ENCODE results near the gene LRP2.

The LRP2 gene

DNA sequence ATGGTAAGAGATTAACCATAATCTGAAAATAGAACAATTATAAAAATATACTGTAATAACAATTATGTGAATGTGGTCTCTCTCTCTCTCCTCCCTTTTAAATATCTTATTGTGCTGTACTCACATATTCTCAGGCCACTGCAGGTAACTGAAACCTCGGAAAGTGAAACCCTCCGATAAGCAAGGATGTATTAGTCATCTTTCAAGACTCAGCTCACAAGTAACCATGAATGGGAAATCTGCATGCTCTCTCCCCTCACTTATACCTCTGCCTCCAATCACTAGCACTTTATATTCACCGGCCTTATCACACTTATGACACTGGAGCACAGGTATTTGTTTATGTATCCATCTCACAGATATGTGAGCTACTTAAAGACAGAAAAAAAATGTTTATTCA lies 139.7 kb downstream of the LRP2 start:
- no peaks in the 10 kb centered on the region for H3K36me3 Mint-ChIP-seq
- H3K4me3 Mint-ChIP-seq = no peak overlapping the region
- no peaks in the 10 kb centered on the region for H3K27me3 Mint-ChIP-seq
- H3K27ac Mint-ChIP-seq = no peak overlapping the region
- DNase-seq (no peak), ATAC-seq (replicated peaks) (no peak)
- no peaks in the 10 kb centered on the region for H3K9me3 Mint-ChIP-seq
- no peaks in the 10 kb centered on the region for H3K4me1 Mint-ChIP-seq

DNA sequence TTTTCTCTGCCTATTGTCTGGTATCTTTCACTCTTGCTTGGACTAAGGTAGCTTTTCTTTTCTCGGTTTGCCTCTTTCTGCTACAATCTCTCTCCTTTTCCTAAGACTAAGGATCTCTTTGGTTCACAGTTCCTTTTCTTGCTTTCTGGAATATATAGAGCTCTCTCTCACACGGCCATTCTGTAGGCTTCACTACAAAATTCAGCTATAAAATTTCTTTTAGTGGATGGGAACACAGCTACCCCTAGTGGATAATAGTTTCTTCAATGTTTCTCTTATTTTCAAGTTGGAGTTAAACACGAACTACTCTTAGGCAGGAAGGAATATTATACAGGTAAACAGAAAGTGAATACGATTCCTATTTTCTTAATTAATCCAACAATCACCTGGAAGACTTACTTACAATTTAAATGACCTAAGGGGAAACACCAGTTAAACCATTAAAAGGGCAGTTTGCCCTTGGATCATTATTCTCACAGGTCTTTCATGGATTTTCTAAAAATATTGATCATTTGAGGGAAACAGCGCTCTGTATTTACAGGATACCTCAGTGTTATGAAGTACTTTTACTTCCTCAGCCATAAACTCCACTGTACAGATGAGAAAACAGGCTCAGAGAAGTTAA lies 140.5 kb downstream of the LRP2 start:
- no peak for ATAC-seq (replicated peaks)
- Mint-ChIP-seq H3K36me3 (no peaks in the 10 kb centered on the region), H3K27me3 (no peaks in the 10 kb centered on the region), H3K4me1 (no peaks in the 10 kb centered on the region), H3K27ac (no peak overlapping the region), H3K9me3 (no peaks in the 10 kb centered on the region), H3K4me3 (no peak overlapping the region)
- DNase-seq = no peak

DNA sequence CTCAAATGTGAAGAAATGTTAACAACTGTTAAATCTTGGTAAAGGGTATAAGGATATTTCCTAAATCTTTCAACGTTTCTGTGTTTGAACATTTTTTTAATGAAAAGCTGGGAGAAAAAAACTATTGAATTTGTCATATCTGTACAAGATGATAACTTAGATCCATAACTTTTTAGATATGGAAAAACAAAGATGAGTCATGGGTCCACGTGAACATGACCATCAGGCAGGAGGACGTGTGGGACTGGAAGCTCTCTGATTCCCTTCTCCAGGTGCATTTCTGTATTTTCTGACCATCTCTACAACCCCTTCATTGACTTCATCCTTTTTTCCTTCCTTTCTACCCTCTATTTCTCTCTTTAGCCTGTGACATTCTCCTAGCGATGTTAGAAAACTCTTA lies 151.4 kb downstream of the LRP2 start:
- DNase-seq (no peak), ATAC-seq (replicated peaks) (no peak)
- Mint-ChIP-seq H3K4me1 (no peaks in the 10 kb centered on the region), H3K36me3 (no peaks in the 10 kb centered on the region), H3K9me3 (no peaks in the 10 kb centered on the region), H3K27ac (no peak overlapping the region), H3K4me3 (no peak overlapping the region), H3K27me3 (peaks cover 0 to 5% of the 10 kb centered on the region in 2 donors)

DNA sequence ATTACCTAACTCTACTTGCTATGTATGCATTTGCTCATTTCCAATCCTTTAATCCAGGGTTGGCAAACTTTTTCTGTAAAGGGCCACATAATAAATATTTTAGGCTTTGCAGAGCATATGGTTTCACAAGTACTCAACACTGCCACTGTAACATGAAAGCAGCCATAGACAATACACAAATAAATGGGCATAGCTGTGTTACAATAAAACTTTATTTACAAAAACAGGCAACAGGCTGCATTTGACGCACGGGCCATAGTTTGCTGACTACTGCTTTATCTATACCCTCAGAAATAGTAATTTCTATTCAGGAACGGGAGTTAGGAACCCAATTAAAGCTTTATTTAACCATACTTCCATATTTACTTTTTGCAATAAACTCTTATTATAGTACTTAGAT lies 154.3 kb downstream of the LRP2 start:
- DNase-seq = no peak
- Mint-ChIP-seq H3K27me3 (peaks cover under 1 to 5% of the 10 kb centered on the region in 2 donors), H3K4me1 (no peaks in the 10 kb centered on the region), H3K4me3 (no peak overlapping the region), H3K27ac (no peak overlapping the region), H3K36me3 (no peaks in the 10 kb centered on the region), H3K9me3 (no peaks in the 10 kb centered on the region)
- no peak for ATAC-seq (replicated peaks)

DNA sequence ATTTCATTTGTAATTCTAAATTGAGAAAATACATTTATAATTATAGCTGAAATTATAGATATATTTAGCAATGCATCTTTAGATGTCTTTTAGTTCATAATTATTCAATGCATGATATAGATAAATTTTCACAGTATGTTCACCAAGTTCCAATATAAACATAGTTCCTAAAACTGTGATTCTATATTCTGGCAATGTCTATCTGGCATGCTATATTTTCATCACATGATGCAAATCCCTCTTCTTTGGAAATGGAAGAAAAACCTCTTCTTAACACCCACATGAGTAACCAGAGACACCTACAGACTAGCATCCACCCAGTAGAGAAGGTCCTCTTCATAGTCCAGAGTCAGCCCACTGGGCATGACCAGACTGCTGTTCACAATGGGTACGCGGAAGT lies 157.2 kb downstream of the LRP2 start:
- peaks cover 0 to 2% of the 10 kb centered on the region in 2 donors for H3K9me3 Mint-ChIP-seq
- no peak for DNase-seq
- H3K36me3 Mint-ChIP-seq = no peaks in the 10 kb centered on the region
- no peak overlapping the region for H3K4me3 Mint-ChIP-seq
- peaks cover 5 to 9% of the 10 kb centered on the region in 2 donors for H3K27me3 Mint-ChIP-seq
- H3K27ac Mint-ChIP-seq = no peak overlapping the region
- no peak for ATAC-seq (replicated peaks)
- no peaks in the 10 kb centered on the region for H3K4me1 Mint-ChIP-seq

DNA sequence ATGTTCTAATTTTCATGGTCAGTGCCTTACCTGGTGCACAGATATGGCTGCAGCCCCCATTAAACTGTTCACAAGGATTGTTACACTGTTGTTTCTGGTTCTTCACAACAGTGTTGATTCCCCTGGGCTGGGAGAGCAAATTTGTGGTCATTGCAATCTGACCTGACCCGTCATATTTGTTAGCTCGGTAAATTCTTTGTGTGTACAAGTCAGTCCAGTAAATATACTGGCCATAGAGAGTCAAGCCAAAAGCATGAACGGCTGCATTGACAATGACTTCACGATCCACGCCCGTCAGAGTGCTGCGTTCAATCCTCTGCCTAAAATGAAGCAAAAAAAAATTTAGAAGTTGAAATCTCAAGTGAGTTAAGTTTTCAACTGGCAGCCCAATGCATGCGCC lies 158.4 kb downstream of the LRP2 start:
- DNase-seq (no peak), ATAC-seq (replicated peaks) (no peak)
- no peaks in the 10 kb centered on the region for H3K36me3 Mint-ChIP-seq
- no peak overlapping the region for H3K27ac Mint-ChIP-seq
- H3K4me3 Mint-ChIP-seq = no peak overlapping the region
- no peaks in the 10 kb centered on the region for H3K4me1 Mint-ChIP-seq
- H3K27me3 Mint-ChIP-seq = peaks cover 0 to 9% of the 10 kb centered on the region in 2 donors
- H3K9me3 Mint-ChIP-seq = peaks cover 0 to 2% of the 10 kb centered on the region in 2 donors

DNA sequence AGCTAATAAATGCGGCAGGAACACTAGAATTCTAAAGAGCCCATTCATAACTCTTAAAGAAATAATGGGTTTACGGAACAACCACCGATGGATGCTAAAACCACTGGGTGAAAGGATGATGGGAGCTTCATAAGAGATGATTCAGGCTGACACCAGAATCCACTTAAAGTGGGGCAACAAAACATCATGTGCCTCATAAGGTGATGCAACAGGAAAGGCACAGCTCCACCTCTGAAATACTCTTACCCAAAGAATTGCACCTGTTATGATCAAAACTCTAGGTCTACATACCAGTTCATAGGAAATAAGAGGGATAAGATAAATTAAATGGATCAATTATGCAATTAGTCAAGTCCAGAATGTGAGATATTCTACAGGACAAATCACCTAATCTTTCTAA lies 161.6 kb downstream of the LRP2 start:
- H3K4me3 Mint-ChIP-seq = no peak overlapping the region
- H3K27ac Mint-ChIP-seq = no peak overlapping the region
- ATAC-seq (replicated peaks) (no peak), DNase-seq (no peak)
- peaks cover 0 to 9% of the 10 kb centered on the region in 2 donors for H3K27me3 Mint-ChIP-seq
- no peaks in the 10 kb centered on the region for H3K4me1 Mint-ChIP-seq
- peaks cover 0 to 2% of the 10 kb centered on the region in 2 donors for H3K9me3 Mint-ChIP-seq
- no peaks in the 10 kb centered on the region for H3K36me3 Mint-ChIP-seq

DNA sequence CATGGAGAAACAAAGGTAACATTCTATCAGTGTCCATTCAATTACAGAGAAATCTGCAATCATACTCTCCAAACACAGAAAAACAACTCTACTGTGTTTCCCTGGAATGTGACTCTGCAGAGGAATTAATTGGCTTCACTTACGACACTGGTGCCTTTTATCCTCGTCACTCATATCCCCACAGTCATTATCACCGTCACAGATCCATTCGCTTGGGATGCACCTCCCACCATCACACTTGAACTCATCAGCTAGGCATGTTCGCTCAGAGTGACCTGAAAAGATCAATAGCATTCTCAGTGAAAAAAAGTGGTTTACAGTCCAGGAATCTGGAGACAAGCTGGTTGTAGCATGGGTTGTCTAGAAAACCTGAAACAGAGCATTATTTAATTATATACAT lies 168.7 kb downstream of the LRP2 start:
- no peak overlapping the region for H3K4me3 Mint-ChIP-seq
- ATAC-seq (replicated peaks) (no peak), DNase-seq (no peak)
- H3K27ac Mint-ChIP-seq = no peak overlapping the region
- H3K27me3 Mint-ChIP-seq = peaks cover 0 to 8% of the 10 kb centered on the region in 2 donors
- no peaks in the 10 kb centered on the region for H3K36me3 Mint-ChIP-seq
- H3K4me1 Mint-ChIP-seq = no peaks in the 10 kb centered on the region
- no peaks in the 10 kb centered on the region for H3K9me3 Mint-ChIP-seq

DNA sequence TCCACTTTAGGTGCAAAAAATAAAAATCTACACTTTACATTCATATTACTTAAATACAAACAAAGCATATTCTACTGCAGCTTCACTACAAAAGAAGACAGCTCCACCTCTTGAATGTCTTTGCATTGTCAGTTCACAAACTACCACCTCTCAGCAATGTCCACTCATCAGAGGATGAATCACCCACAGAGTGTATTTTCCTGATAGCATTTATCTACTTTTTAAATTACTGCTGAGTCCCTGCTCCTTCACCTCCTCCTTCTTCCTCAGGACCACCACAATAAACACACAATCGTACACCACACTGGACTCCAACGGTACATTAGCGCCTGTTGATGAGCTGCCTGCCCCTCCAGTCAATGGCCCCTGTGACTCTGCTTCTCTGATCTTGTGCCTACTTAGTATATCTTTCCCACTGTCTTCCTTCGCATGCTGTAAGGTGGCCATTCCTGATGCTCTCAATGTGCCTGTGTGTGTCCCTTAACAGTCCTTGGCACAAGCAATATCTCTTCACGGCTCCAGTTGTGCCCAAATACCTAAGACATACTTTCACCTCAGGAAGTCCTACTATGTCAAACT lies 172.0 kb downstream of the LRP2 start:
- ATAC-seq (replicated peaks) (no peak), DNase-seq (no peak)
- no peaks in the 10 kb centered on the region for H3K4me1 Mint-ChIP-seq
- peaks cover 5 to 8% of the 10 kb centered on the region in 2 donors for H3K27me3 Mint-ChIP-seq
- no peaks in the 10 kb centered on the region for H3K36me3 Mint-ChIP-seq
- H3K9me3 Mint-ChIP-seq = no peaks in the 10 kb centered on the region
- H3K27ac Mint-ChIP-seq = no peak overlapping the region
- no peak overlapping the region for H3K4me3 Mint-ChIP-seq

DNA sequence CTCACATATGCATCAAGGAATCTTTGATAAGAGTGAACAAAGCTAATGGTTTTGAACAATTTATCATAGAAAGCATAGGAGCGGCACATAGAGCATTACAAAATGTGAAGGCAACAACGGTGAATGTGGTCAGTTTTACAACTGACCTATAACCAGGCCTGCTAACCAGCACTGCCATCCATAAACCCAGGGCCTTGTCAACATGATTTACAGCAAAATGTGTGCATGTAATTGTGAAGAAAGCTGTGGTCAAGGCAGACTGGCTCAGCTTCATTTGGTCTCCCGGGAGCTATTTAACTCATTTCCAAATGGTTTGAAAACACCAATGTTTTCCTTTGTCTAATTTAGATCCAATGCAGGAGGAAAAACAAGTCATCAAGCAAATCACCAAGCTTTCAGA lies 173.2 kb downstream of the LRP2 start:
- Mint-ChIP-seq H3K36me3 (no peaks in the 10 kb centered on the region), H3K4me1 (no peaks in the 10 kb centered on the region), H3K27ac (no peak overlapping the region), H3K9me3 (no peaks in the 10 kb centered on the region), H3K27me3 (peaks cover 5 to 8% of the 10 kb centered on the region in 2 donors), H3K4me3 (no peak overlapping the region)
- ATAC-seq (replicated peaks) (no peak), DNase-seq (no peak)

DNA sequence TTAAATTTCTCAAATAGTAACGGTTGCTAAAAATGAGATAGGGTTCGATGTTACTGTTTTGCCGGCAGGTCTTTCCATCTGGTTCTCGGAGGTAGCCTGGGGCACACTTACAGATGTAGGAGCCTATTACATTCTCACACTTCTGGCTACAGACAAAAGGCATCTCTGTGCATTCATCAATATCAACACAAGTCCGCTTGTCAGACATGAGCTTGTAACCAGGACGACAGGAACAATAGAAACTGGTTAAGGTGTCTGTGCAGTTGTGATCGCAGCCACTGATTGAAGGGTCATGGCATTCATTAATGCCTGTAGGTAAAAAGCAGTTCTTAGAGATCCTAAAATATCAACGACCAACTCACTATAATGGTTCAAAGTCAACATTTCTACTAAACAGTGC lies 176.6 kb downstream of the LRP2 start:
- Mint-ChIP-seq H3K4me1 (no peaks in the 10 kb centered on the region), H3K9me3 (no peaks in the 10 kb centered on the region), H3K4me3 (no peak overlapping the region), H3K36me3 (no peaks in the 10 kb centered on the region), H3K27ac (no peak overlapping the region), H3K27me3 (peaks cover 5 to 12% of the 10 kb centered on the region in 2 donors)
- no peak for ATAC-seq (replicated peaks)
- DNase-seq = no peak

DNA sequence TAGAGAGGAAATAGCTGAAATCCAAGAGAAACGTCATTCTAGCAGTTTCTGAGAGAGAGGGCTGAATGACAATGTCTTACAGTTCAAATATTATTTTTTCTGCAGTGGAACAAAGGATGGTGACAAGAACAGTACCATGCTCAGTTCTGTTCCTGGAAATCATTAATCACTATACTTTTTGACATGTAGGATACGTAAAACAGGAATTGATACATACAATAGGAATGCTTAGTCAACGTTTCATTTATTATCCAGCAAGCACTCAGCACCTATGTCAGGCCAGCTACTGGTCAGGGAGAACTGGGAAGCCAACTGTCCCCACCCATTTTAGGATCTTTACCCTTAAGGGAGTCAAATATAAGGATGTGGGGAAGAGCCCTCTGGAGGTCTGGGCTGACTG lies 178.3 kb downstream of the LRP2 start:
- Mint-ChIP-seq H3K4me3 (no peak overlapping the region), H3K27ac (no peak overlapping the region), H3K27me3 (peaks cover 4 to 5% of the 10 kb centered on the region in 2 donors), H3K9me3 (no peaks in the 10 kb centered on the region), H3K36me3 (no peaks in the 10 kb centered on the region), H3K4me1 (no peaks in the 10 kb centered on the region)
- no peak for DNase-seq
- no peak for ATAC-seq (replicated peaks)

DNA sequence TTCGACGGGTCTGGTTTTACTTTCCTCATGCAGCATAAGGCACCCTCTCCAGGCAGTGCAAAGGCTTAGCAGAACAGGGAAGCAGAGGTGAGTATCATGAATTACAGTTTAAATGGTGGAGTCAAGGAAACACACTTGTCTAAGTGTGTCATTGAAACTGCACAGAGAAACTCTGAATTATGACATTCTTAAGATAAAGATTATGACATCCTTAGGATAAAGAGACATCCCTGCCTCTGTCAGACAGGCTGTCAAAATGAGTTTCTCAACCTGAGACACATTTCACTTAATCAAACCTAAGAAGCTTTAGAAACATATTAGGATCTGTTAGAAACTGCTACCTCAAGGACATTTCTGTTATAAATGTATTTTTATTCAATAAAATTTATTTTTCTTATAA lies 179.8 kb downstream of the LRP2 start:
- H3K36me3 Mint-ChIP-seq = no peaks in the 10 kb centered on the region
- ATAC-seq (replicated peaks) (no peak), DNase-seq (no peak)
- no peak overlapping the region for H3K27ac Mint-ChIP-seq
- H3K4me1 Mint-ChIP-seq = no peaks in the 10 kb centered on the region
- no peaks in the 10 kb centered on the region for H3K9me3 Mint-ChIP-seq
- H3K27me3 Mint-ChIP-seq = peaks cover 6 to 7% of the 10 kb centered on the region in 2 donors
- H3K4me3 Mint-ChIP-seq = no peak overlapping the region

DNA sequence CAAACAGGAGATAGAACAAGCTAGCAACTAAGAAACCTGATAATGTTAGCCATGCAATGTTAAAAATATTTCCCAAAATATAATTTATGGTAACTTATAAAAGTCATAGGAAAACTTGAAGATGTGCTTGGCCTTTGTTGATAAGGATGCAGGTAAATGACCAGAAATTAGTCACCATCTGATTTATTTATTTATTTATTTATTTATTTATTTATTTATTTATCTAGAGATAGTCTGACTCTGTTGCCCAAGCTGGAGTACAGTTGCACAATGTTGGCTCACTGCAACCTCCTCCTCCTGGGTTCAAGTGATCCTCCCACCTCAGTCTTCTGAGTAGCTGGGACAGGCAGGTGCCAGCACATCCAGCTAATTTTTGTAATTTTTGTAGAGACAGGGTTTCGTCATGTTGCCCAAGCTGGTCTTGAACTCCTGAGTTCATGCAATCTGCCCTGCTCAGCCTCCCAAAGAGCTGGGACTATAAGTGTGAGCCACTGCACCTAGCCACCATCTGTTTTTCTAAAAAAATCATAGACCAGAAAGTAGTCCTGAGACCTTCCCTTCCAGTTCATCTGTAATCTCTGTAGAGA lies 183.4 kb downstream of the LRP2 start:
- H3K27me3 Mint-ChIP-seq = peaks cover 9 to 14% of the 10 kb centered on the region in 2 donors
- no peaks in the 10 kb centered on the region for H3K36me3 Mint-ChIP-seq
- no peak overlapping the region for H3K4me3 Mint-ChIP-seq
- H3K4me1 Mint-ChIP-seq = no peaks in the 10 kb centered on the region
- H3K9me3 Mint-ChIP-seq = no peaks in the 10 kb centered on the region
- no peak overlapping the region for H3K27ac Mint-ChIP-seq
- ATAC-seq (replicated peaks) = no peak
- DNase-seq = no peak

DNA sequence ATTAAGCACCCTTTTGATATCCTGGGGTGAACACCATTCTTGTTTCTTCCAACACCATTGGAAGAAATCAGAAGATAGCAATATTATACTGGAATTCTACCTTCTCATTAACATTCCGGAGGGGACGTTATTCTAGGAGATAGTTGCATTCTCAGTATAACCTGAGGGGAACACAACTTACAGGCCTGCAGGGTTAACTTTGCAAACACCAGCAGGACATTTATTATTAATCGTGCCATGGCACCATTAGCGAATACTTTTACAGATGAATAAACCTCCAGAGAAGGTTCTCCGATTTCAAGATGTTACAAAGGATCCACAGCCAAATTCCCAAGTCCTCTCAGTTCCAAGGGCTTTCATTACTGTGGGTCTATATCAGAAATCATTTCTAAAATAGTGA lies 184.0 kb downstream of the LRP2 start:
- Mint-ChIP-seq H3K4me3 (no peak overlapping the region), H3K36me3 (no peaks in the 10 kb centered on the region), H3K27ac (no peak overlapping the region), H3K4me1 (no peaks in the 10 kb centered on the region), H3K27me3 (peaks cover 13 to 15% of the 10 kb centered on the region in 2 donors), H3K9me3 (no peaks in the 10 kb centered on the region)
- ATAC-seq (replicated peaks) = no peak
- DNase-seq = no peak
